Cardiac fibroblast (primary cell): ENCODE measurements around the gene PDE4D.
"Not testable (repeated sequence)": the region's sequence is repeated elsewhere in the genome, so short reads cannot be mapped to it uniquely, and the experiment has no call there.

Source experiments
- DNase-seq, 2 donors: peaks; one replicate each; pipeline versions ENCODE4 v3.0.0 to v3.0.0-alpha.2; 2010; ENCODE audit warnings: low read depth in 2 of 2
- H3K4me3 ChIP-seq, 2 donors: replicated peaks in 1 of 2; 1 replicate in 1 of 2; 2 replicates in 1 of 2; pipeline ENCODE4 v1.5.1; 2011; ENCODE audit warnings: low read depth in 2 of 2, low read length in 2 of 2, mild to moderate bottlenecking in 2 of 2, moderate library complexity in 1 of 2
- TF ChIP-seq, protein P1 (sequence below): IDR thresholded peaks from one replicate; pipeline ENCODE4 v1.5.1; 2011; ENCODE audit warnings: low read depth, mild to moderate bottlenecking, low read length, inconsistent platforms

Gene PDE4D

DNA sequence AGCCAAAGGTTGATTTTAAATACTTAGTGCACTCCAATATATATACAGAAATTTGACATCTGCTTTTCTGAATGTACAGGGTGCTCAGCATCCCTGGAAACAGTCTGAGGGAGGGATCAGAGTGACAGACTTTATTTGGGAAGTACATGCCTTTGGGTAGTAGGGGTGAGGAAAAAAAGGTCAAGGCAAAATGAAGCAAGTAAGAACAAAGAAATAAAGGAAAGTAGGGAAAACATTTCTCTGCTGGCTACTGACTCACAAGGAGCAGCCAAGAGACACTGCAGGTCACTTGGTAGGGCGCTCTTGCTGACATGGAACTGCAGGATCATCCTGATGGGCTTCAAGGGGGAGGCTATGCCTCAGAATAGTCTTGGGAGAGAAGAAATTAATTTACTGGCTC lies 929.7 kb downstream of the PDE4D start:
- DNase-seq = no peak
- TF ChIP-seq, protein P1, sequence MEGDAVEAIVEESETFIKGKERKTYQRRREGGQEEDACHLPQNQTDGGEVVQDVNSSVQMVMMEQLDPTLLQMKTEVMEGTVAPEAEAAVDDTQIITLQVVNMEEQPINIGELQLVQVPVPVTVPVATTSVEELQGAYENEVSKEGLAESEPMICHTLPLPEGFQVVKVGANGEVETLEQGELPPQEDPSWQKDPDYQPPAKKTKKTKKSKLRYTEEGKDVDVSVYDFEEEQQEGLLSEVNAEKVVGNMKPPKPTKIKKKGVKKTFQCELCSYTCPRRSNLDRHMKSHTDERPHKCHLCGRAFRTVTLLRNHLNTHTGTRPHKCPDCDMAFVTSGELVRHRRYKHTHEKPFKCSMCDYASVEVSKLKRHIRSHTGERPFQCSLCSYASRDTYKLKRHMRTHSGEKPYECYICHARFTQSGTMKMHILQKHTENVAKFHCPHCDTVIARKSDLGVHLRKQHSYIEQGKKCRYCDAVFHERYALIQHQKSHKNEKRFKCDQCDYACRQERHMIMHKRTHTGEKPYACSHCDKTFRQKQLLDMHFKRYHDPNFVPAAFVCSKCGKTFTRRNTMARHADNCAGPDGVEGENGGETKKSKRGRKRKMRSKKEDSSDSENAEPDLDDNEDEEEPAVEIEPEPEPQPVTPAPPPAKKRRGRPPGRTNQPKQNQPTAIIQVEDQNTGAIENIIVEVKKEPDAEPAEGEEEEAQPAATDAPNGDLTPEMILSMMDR = no peak
- no peak overlapping the region for H3K4me3 ChIP-seq

DNA sequence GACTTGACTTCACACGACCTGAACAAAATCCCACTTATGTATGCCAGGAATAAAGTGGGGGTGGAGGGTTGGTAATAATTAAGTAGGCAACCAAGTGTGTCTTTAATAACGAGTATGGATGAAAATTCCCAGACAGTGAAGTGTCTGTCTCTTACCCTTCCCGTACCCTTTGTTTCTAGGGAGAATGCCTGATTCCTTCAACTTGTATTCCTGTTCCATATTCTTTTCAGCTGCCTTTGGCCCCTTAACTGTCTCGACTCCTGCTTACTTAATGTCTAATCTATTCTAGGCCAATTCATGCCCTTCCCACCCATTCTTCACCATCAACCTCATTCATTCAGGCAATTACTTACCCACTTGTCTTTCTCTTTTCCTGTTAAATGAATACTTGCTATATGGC lies 930.2 kb downstream of the PDE4D start:
- no peak overlapping the region for H3K4me3 ChIP-seq
- TF ChIP-seq, protein P1 = no peak
- no peak for DNase-seq

DNA sequence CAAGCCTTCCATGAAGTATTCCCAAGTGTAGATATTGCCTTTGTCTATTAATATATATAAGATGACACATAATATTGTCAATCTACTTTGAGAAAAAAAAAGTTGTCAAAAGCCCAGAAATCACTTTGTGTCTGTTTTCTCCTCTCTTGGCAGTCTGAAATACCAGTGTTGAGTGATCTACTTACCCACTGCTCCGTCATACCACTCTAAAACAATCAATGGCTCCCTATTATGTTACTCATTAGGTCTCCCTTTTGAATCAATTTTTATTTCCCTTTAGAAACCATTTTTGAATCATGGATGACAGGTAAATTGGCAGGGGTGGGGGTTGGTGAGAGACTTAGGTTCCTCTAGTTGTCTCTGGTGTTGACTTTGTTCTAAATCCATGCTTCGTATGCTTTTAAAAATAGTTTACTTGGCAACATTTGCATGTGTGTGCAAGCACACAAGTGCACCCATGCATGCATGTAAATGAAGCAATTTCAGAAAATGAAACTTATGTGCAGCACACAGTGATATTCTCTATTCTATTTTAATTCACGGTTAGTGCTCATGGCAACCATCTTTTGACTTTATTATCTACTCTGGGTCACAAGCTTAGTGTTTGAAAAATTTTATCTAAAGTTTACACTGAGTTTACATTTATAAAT lies 931.8 kb downstream of the PDE4D start:
- TF ChIP-seq, protein P1 = no peak
- DNase-seq = no peak
- H3K4me3 ChIP-seq = no peak overlapping the region

DNA sequence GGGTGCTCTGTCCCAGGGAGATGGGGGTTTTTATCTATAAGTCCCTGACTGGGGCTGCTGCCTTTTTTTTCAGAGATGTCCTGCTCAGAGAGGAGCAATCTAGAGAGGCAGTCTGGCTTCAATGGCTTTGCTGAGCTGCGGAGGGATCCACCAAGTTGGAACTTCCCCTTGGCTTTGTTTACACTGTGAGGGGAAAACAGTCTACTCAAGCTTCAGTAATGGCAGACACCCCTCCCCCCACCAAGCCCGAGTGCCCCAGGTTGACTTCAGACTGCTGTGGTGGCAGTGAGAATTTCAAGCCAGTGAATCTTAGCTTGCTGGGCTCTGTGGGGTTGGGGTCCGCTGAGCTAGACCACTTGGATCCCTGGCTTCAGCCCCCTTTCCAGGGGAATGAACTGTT lies 934.8 kb downstream of the PDE4D start:
- no peak for DNase-seq
- no peak overlapping the region for H3K4me3 ChIP-seq
- TF ChIP-seq, protein P1 = no peak

DNA sequence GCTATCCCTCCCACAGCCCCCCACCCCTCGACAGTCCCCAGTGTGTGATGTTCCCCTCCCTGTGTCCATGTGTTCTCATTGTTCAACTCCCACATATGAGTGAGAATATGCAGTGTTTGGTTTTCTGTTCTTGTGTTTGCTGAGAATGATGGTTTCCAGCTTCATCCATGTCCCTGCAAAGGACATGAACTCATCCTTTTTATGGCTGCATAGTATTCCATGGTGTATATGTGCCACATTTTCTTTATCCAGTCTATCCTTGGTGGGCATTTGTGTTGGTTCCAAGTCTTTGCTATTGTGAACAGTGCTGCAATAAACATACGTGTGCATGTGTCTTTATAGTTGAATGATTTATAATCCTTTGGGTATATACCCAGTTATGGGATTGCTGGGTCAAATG lies 940.3 kb downstream of the PDE4D start:
- DNase-seq, H3K4me3 ChIP-seq: not testable (repeated sequence)

DNA sequence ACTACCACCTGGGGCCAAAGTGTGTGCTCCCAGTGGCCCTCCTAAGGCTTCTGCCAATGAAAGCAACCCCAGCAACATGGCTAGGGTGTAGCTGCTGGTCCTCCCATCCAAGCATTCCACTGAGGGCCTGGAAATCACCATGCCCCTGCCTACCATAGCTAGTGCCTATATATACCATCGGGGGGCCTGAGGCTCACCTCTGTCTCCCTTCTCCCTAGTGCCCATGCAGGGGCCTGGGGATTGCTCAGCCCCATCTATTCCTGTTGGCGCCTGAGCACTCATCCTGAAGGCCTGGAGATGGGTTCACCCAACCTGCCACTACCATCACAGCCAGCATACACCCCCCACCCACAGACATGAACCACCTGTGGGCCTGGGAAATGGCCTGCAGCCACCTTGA lies 943.3 kb downstream of the PDE4D start:
- TF ChIP-seq, protein P1 = no peak
- no peak for DNase-seq
- H3K4me3 ChIP-seq = no peak overlapping the region

DNA sequence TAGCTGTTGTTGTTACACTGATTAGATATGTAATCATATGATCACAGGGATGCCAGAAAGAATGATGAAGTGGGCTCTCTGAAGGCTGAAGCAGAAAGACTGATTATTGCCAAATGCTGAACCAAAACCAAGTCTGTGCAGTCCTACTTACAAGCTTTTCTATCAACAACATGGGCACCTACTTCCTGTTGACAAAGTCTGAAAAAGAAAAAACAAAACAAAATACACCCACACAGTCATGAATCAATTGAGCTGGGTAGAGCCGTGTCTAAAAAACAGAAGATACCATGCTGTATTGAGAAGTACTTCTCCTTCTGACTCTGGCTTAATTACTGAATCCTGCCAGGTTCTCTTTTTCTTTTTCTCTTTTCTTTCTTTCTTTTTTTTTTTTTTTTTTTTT lies 947.3 kb downstream of the PDE4D start:
- DNase-seq = no peak
- TF ChIP-seq, protein P1 = no peak

More for the DNA sequence above, 947.3 kb downstream of the PDE4D start:
- H3K4me3 ChIP-seq = no peak overlapping the region
